IPS-18c (cell line): ENCODE results near the gene SLIT3.

ENCODE experiments used
- H3K4me3 ChIP-seq: 2 replicates; pipeline ENCODE4 v1.7.0; 2013; ENCODE audit warnings: low read depth, mild to moderate bottlenecking, low read length, moderate library complexity; ENCODE audit not compliant: insufficient read depth
- H3K9me3 ChIP-seq: one replicate; pipeline ENCODE4 v1.6.1; 2013; ENCODE audit warnings: mild to moderate bottlenecking, low read length, moderate library complexity; ENCODE audit not compliant: control insufficient read depth, insufficient read depth

The SLIT3 gene

DNA sequence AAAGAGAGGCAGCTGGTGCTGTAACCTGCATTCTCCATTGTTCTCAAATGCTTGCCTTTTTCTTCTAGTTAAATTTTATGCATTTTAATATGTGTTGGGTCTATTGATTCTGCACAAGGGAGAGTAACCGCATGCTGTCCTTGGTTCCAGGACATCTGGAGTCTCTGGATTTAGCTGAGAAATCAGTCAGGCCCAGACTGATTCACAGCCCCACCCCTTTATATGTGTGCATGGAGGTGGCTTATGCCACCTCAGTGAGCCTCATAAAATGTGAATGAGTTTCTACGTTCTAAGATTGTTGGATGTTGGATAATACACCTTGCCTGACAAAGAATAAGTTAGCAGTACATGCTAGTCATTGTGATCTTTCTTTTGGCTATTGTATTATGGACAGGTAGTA lies 611.7 kb downstream of the SLIT3 start:
- peaks cover 3% of the 10 kb centered on the region for H3K9me3 ChIP-seq
- no peak overlapping the region for H3K4me3 ChIP-seq

DNA sequence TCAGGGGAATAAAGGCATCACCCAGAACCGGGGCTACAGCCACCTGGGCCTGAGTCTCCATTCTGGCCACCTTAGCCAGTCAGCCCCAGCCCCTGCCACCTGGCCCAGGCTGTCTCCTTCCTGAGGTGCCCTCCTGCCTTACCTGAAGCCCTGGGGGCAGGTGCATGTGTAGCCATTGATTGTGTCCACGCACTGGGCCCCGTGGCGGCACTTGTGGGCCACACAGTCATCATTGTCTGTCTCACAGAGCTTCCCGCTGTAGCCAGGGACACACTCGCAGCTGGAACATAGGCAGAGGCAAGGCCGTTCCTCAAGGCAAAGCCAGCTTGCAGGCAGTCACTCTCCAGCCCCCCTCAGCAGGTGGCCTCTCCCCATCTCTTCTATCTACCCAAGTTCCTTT lies 614.1 kb downstream of the SLIT3 start:
- Histone ChIP-seq H3K4me3 (no peak overlapping the region), H3K9me3 (peaks cover 3% of the 10 kb centered on the region)

DNA sequence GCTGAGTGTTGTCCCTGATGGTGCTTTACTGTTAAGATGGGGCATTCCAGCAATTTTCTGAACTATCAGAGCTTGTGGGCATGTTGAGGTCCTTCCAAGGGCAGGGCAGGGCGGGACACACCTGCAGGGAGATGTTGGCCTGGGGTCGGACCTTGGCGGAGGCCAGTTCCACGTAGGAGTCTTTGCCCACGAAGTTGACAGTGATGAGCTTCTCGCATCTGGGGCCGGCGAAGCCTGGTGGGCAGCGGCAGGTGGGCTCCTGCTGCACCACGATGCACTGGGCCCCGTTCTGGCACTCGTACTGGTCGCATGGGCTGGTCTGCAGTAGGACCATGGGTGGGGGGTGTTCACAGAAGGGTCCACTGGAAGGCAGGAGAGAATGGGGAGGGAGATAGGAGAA lies 615.4 kb downstream of the SLIT3 start:
- no peak overlapping the region for H3K4me3 ChIP-seq
- H3K9me3 ChIP-seq: no peaks in the 10 kb centered on the region

DNA sequence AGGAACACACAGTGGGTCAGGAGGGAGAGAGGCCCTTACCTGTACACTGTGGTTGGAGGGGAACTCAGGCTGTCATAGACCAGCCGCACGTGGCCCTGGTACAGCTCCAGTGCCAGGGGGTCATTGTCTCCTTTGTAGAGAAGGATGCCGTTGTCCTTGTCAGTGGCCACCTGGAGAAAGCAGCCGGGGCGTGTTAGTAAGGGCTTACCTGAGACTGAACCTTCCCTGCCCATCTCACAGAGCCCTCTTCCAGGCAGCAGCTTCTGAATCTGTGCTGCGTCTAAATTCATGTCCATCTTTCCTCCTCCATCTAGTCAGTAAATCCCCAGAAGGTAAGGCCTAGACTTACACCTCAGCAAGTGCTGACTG lies 617.0 kb downstream of the SLIT3 start:
- Histone ChIP-seq H3K9me3 (no peaks in the 10 kb centered on the region), H3K4me3 (no peak overlapping the region)

- no peak overlapping the region for H3K4me3 ChIP-seq
- no peaks in the 10 kb centered on the region for H3K9me3 ChIP-seq
These were observed 617.6 kb downstream of the SLIT3 start for GRCh38 chr5:168683247-168683926.

GRCh38 chr5:168681556-168682183 lies 619.3 kb downstream of the SLIT3 start:
- Histone ChIP-seq H3K9me3 (no peaks in the 10 kb centered on the region), H3K4me3 (no peak overlapping the region)

DNA sequence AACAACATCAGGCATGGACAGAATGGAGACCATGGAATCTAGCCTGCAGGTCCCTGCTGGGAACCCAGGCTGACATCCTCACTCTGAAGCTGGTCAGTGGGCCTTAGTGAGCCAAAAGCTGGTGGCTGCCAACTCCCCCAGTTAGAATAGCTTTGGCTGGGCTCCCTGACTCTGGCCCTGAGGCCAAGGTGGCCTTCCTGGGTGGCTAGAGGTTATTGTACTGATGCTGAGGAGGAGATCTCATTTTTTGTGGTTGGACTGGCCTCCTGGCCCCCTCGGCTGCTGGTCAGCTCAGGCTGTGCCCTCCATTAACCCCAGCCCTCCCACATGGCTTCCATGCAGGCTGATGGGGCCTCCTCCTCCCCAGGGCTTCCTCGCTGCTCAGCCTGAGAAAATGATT lies 620.5 kb downstream of the SLIT3 start:
- Histone ChIP-seq H3K4me3 (no peak overlapping the region), H3K9me3 (no peaks in the 10 kb centered on the region)

DNA sequence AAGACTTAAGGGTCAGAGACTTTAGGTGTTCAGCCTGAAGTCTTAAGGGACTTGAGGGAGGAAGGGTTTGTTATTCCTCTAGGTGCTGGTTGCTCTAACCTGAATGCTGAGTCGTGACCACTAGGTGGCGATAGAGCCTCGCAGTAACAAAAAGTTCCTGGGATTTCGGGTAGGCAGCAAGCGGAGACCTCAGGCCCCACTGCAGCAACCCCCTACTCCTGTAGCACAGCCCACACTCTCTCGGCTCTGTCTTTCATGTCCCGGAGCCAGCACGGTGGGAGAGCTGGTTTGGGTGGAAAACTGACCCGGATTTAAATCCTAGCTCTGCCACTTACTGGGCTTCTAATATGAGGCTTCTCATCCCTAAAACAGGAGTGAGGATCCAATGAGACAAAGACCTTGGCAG lies 621.4 kb downstream of the SLIT3 start:
- H3K9me3 ChIP-seq: no peaks in the 10 kb centered on the region
- no peak overlapping the region for H3K4me3 ChIP-seq

DNA sequence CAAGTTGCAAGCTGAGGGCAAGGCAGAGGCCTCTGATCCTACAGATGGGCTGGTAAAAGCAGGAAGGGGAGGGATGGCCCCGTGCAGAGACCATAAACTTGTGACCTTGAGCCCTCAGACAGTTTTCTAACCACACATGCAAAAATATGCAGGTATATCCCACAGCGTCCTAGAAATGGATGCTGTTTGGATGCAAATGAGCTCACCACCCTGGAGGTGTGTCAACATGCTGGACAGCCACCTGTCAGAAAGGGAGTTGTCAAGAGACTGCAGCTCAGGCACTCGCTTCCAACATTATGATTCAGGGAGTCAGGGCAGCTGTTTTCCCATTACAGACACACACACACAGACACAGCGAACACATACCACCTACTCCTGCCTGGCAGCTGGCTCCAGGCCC lies 624.4 kb downstream of the SLIT3 start:
- no peak overlapping the region for H3K4me3 ChIP-seq
- no peaks in the 10 kb centered on the region for H3K9me3 ChIP-seq

DNA sequence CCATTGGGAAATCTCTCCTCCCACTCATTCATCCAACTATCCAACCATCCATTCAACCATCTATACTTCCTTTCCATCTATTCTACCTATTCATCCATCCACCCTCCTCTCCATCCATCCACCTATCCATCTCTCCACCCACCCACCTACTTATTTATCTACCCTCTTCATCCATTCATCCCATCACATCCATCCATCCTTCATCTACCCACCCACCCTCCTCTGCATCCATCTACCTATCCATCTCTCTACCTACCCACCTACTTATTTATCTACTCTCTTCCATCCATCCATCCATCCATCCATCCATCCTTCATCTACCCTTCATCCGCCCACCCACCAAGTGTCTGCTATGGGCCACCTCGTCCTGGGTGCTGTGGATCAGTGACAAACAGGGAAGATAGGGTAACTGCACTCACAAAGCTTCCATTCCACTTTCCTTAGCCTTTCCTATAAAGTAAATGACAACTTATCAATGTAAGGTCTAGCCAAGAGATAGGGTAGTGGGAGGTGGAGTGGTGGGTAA lies 625.0 kb downstream of the SLIT3 start:
- H3K4me3 ChIP-seq: no peak overlapping the region
- H3K9me3 ChIP-seq: no peaks in the 10 kb centered on the region

- Histone ChIP-seq H3K4me3 (no peak overlapping the region), H3K9me3 (no peaks in the 10 kb centered on the region)
These were observed 626.0 kb downstream of the SLIT3 start for GRCh38 chr5:168674893-168675482.

GRCh38 chr5:168672888-168673287 lies 628.1 kb downstream of the SLIT3 start:
- no peak overlapping the region for H3K4me3 ChIP-seq
- no peaks in the 10 kb centered on the region for H3K9me3 ChIP-seq

GRCh38 chr5:168672016-168672415 lies 628.9 kb downstream of the SLIT3 start:
- Histone ChIP-seq H3K9me3 (no peaks in the 10 kb centered on the region), H3K4me3 (no peak overlapping the region)

- Histone ChIP-seq H3K4me3 (no peak overlapping the region), H3K9me3 (no peaks in the 10 kb centered on the region)
These were observed 629.9 kb downstream of the SLIT3 start for GRCh38 chr5:168670881-168671575.

GRCh38 chr5:168669668-168670378 lies 631.1 kb downstream of the SLIT3 start:
- Histone ChIP-seq H3K4me3 (no peak overlapping the region), H3K9me3 (no peaks in the 10 kb centered on the region)

GRCh38 chr5:168669156-168669555 lies 631.8 kb downstream of the SLIT3 start:
- Histone ChIP-seq H3K4me3 (no peak overlapping the region), H3K9me3 (no peaks in the 10 kb centered on the region)

GRCh38 chr5:168668078-168668477 lies 632.9 kb downstream of the SLIT3 start:
- Histone ChIP-seq H3K4me3 (no peak overlapping the region), H3K9me3 (no peaks in the 10 kb centered on the region)
